Measurements from ENCODE around the gene ARHGAP31.
"Not testable (repeated sequence)": the region's sequence is repeated elsewhere in the genome, so short reads cannot be mapped to it uniquely, and the experiment has no call there.

- not testable (repeated sequence) for TF ChIP-seq CTCF (IDR thresholded peaks at IDR 0.05 in 4 of 5, conservative IDR thresholded peaks at IDR 0.05 in 1 of 5); POLR2A (IDR thresholded peaks at IDR 0.05)
Observed at GRCh38 chr3:119371786-119372185, 77.6 kb downstream of the ARHGAP31 start.
